Activated T-cell treated with anti-CD3 and anti-CD28 coated beads for 24 hours (primary cell): ENCODE data around the gene CRX.
"Not testable (repeated sequence)": the region's sequence is repeated elsewhere in the genome, so short reads cannot be mapped to it uniquely, and the experiment has no call there.

Experiments used
- DNase-seq: peaks from one replicate; pipeline ENCODE4 v3.0.0-alpha.2; 2020; ENCODE audit warnings: low read depth

CRX gene

DNA sequence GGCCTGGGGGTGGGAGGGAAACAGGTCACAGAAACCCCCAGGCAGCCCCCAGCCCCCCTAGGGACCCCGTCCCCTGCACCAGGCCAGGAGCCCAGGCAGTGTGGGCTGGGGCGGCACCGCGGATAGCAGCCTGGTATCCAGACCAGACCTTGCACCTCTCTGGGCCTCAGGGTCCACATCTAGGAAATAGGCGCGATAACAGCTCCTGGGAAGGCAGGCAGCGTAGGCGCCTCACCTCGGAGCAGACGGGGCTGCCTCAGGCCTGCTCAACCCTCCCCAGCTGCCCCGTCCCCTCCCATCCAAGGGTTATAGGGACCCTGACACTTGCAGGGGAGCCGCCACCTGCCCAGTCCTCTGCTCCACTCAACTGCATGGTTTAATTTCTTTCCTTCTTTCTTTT, 18.1 kb upstream of the CRX start:
- DNase-seq = not testable (repeated sequence)

DNA sequence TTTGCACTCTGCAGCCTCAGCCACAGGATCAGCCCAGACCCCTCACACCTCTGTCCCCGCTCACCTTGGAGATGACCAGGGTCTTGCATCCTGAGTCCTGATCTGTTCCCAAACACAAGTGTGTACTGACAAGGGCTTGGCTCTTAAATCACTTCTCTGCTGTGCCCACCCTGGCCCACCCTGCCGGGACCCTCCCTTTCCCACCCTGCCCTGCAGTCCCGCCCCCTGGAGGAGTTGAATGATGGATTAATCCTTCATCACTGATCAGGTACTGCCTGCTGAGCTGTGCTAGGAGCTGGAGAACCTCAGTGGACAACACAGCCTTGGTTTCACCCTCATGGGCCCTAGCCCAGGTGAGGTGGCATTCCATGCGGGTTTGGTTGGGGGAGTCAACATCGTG, 17.3 kb upstream of the CRX start, which contains the start of gene TPRX1:
TSS of gene TPRX1 (minus strand) at position 101 of the 400 bp plus-strand sequence. CDS start at position 89, 12 bp downstream.
- DNase-seq = not testable (repeated sequence)

DNA sequence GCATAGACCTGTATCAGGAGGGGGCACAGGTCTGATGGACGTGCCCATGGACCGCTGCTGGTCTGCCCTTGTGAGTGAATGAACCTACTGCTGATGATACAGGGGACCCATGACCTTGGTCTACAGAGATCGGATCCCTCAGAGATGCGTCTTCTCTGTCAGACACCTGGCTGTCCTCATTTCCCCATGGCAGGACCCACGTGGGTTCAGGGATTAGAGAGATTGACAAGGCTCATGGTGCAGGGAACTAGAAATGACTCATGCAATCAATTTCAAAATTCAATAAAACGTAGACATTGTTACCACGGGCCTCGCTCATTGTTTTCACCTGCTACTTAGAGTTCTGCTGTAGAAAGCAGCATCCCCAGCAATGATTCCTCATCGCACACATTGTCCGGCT, 16.4 kb upstream of the CRX start:
- no peak for DNase-seq

DNA sequence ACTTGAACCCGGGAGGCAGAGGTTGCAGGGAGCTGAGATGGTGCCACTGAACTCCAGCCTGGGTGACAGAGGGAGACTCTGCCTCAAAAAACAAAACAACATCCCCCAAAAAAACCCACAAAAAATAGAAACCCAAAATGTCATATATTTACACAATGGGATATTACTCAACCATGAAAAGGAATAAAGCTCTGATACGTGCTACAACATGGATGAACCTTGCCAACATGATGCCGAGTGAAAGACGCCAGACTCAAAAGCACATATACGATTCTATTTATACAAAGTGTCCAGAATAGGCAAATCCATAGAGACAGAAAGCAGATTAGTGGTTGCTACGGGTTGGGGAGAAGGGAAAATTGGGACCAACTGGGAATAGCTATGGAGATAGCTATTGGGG, 15.3 kb upstream of the CRX start:
- no peak for DNase-seq

DNA sequence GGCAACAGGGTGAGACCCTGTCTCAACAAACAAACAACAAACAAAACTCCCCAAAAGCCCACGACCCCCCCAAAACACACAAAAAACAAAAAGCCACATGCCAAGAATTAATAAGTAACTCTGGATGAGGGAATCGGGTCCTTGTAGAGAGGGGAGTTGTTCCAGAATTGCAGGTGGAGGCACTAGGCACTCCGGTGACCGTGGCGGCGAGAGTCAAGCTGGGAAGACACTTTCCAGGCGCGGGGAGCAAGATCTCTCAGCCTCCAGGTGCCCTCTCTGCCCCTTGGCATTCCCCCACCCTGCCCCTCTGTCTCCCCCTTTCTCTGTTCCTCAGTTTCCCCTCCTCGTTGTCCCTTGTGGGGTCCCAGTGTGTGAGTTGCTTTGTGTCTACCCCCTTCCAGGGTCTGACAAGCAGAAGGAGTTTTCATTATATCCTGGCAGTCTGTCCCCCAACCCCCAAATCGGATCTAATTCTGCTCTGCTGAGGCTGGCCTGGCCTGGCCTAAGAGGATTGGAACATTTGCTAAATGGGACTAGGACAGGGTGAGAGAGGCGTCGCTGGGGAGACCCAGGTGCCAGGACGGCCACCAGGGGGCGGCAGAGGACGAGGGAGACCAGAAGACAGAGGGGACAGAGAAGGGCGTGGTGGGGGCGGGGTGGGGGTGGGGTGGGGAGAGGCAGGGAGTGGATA, 8.3 kb upstream of the CRX start:
- peak; percentile 68 for DNase-seq

DNA sequence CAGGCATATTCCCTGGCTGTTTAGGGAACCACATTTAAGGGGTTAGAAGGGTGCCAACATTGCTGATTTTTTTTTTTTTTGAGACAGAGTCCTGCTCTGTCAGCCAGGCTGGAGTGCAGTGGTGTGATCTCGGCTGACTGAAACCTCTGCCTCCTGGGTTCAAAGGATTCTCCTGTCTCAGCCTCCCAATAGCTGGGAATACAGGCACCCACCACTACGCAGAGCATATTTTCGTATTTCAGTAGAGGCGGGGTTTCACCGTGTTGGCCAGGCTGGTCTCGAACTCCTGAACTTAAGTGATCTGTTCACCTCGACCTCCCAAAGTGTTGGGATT, 7.8 kb upstream of the CRX start:
- no peak for DNase-seq

DNA sequence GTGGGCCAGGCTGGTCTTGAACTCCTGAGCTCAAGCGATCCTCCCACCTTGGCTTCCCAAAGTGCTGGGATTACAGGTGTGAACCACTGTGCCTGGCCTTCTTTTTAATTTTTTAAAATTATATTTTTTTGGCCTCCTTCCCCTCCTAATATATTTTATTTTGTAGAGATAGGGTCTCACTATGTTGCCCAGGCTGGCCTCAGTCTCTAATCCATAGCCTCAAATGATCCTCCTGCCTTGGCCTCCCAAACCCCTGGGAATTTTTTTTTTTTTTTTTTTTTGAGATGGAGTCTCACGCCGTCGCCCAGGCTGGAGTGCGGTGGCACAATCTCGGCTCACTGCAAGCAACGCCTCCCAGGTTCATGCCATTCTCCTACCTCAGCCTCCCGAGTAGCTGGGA, 5.5 kb upstream of the CRX start:
- DNase-seq = not testable (repeated sequence)

DNA sequence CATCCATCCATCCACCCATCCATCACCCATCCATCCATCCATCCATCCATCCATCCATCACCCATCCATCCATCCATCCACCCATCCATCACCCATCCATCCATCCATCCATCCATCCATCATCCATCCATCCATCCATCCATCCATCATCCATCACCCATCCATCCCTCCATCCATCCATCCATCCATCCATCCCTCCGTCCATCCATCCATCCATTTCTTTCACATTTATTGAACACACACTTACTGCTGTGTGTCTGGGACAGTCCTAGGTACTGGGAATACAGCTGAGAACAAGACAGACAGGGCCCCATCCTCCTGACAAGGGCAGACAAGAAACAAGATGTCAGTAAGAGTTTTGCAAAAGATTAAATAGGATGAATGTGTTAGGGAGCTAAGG, 3.5 kb upstream of the CRX start:
- not testable (repeated sequence) for DNase-seq

DNA sequence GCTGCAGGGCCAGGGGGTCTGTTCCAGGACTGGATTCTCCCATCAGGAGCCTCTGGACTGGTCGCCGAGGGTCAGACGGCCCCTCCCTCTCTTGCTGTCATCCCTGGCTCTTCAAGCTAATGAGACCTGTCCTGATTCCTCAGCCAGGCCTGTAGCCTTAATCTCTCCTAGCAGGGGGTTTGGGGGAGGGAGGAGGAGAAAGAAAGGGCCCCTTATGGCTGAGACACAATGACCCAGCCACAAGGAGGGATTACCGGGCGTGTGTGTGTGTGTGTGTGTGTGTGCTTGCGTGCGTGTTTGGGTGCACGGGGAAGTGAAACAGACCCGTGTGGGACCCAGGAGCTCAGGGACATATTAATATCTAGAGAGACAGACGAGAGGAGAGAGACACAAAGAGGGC, 1.9 kb upstream of the CRX start:
- DNase-seq = no peak

DNA sequence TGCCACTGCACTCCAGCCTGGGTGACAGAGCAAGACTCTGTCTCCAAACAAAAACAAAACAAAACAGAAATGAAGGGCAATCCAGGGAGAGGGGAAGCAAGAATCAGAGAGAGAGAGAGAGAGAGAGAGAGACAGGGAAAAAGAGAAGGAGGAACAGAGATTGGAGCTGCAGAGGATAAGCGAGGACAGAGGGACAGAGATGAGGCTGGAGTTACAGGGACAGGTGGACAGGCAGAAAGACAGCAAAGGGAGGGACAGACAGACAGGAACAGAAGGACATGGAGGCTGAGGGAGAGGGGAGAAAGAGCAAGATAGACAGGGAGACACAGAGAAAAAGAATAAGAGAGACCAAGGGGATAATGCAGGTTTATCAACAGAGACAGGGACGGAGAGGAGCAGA, 1.3 kb upstream of the CRX start:
- DNase-seq = no peak

DNA sequence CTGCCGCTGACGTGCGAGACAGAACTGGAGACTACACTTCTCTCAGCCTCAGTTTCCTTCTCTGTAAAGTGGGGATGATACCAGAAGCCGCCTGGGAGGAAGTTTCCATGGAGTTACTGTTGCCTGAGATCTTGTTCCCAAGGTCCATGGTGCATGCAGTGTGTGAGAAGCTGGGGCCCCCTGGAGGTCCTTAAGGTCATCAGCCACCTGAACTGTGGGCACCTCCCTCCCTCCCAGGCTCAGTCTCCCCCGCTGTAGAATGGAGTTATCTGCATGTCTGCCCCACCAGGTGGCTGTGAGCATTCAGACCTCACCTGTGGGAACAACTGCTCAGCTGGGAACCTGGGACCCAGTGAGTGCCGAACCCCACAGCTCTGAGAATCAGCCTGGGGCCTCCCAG, 2.7 kb downstream of the CRX start:
- no peak for DNase-seq

DNA sequence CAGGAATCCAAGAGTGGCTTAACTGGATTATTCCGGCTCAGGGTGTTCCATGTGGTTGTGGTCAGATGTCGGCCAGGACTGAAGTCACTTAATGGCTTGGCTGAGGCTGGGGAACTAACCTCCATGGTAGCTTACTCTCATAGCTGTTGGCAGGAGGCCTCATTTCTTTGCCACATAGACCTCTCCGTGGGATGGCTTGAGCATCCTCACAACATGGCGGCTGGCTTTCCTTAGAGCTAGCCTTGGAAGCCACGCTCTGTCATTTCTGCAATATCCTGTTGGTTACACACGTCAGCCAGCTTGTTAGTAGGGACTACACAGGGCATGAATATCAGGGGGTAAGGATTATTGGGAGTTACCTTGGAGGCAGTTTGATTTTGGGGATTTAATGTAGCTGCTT, 5.1 kb downstream of the CRX start:
- no peak for DNase-seq

DNA sequence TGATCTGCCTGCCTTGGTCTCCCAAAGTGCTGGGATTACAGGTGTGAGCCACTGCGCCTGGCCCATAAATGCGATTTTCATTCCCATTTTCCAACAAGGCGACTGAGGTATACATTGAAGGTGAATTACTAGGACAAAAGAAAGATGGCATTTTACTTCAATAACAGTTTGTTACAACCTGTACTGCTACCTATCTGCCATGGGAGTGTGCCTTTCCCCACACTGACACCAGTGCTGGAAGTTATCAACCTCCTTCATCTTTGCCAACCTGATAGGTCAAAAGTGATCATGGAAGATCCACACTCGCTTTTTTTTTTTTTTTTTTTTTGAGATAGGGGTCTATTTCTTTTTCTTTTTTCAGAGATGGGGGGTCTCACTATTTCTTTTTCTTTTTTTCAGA, 11.0 kb downstream of the CRX start:
- no peak for DNase-seq

DNA sequence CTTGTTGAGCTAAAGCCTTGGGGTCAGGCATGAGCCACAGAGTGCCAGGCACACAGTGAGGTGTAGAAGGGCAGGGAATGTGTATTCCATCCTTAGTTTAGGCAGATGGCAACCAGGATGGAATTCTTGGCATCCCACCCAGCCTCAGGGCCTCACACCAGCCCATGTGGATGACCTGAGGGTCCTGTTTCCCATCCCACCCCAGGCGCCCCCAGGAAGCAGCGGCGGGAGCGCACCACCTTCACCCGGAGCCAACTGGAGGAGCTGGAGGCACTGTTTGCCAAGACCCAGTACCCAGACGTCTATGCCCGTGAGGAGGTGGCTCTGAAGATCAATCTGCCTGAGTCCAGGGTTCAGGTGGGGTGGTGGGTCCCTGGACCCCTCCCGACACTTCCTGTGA, 14.3 kb downstream of the CRX start:
- DNase-seq = no peak

DNA sequence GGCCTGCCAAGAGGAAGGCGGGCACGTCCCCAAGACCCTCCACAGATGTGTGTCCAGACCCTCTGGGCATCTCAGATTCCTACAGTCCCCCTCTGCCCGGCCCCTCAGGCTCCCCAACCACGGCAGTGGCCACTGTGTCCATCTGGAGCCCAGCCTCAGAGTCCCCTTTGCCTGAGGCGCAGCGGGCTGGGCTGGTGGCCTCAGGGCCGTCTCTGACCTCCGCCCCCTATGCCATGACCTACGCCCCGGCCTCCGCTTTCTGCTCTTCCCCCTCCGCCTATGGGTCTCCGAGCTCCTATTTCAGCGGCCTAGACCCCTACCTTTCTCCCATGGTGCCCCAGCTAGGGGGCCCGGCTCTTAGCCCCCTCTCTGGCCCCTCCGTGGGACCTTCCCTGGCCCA, 17.7 kb downstream of the CRX start:
- DNase-seq = no peak

DNA sequence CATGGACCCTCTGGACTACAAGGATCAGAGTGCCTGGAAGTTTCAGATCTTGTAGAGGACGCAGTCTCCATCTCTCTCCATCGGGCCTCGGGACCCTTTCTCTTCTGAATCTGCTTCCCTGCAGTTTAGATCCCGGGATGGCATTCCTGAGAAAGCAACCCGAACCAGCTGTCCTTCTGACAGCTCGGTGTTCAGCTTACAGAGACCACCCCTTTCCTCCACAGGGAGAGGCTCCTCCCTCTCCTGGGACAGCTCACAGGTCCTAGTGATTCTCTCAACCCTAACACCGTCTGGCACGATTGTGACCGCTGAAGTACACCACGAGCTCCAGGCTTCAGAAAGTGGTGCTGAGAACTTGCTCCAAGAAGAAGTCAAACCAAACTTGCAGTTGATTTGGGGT, 18.2 kb downstream of the CRX start:
- DNase-seq = no peak

DNA sequence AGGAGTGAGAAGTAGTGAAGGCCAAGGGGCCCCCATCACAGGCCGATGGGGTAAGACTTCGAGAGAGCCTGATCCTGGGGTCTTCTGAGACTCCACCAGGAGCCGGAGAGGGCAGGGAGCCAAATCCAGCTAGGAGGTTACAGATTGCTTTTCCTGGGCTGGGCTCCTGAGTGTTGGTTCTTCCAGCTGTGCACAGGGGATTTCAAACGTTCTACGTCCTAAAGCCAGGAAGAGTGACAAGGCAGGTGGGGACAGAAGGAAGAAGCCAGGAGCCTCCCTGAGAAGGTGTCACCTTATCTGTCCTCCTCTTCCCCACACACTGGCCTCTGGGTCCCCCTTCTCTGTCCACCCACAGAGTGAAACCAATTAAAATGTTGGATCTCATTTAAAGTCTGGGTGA, 21.2 kb downstream of the CRX start:
- DNase-seq = no peak

DNA sequence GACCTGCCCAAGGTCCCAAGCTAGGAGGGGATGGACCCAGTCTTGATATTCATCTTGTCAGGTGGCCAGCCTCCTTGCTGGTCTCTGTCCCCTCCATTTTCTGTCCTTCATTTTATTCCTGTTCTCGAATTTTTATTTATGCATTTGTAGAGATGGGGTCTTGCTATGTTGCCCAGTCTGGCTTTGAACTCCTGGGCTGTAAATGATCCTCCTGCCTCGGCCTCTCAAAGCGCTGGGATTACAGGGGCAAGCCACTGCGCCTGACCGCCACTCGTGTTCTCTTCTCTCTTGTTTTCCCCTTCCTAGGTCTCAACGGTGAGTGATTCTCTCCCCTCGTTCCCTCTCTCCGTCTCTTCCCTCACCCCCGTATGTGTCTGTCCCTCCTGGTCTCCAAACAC, 26.7 kb downstream of the CRX start:
- no peak for DNase-seq

DNA sequence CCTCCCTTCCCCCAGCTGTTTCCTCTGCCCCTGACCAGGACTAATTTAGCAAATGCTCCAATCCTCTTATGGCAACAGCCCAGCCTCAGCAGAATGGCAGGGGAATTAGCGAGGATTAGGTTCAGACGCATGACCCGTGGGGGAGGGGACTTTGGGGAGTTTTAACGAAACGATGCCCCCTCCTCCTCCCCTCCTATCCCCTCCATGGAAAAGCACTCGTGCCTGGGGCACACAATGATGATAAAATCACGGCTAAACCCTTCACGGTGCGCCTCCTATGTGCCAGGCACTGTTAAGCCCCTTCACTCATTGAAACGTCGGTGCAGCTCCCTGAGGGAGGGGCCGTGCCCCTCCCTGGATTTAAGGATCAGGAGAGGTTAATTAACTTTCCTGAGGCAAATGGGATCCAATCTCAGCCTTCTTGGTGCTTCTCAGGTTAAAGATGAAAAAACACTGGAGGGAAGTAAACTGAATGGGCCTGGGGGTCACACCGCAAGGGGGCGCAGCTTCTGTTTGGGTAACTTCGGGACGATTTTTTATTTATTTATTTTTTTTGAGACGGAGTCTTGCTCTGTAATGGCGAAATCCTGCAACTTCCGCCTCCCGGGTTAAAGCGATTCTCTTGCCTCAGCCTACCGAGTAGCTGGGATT, 27.2 kb downstream of the CRX start:
- no peak for DNase-seq

DNA sequence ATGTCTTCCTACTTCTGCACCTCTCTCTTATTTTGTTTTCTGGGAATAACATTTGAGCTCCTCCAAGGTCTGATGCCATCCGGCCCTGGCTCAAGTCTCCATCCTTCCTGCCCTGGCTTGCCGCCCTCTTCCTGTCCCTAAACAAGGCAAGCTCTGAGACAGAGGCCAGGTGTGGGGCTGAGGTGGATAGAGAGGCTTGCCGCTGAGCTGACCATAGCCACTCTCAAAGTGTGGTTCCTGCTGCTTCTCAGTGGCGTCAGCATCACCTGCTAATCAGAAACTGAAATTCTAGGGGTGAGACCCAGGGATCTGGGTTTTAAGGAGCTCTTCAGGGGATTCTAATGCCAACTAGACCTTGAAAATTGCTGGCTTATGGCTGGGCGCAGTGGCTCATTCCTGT, 31.3 kb downstream of the CRX start:
- DNase-seq = no peak

DNA sequence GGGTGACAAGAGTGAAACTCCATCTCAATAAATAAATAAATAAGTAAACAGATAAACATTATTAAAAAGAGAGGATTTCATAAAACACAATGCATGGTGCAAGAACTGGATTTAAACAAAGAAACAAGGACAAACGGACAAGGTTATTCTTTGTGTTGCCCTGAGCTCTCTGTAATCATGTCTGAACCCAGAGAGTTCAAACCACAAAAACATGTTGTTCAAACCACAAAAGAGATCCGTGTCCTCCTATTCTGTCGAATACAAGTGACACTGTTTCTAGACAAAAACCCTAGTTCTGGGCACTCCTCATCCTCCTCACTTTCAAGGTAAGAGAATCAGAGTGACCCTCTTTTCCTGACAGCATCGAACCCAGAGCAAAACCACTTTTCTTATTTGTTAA, 32.7 kb downstream of the CRX start:
- no peak for DNase-seq

DNA sequence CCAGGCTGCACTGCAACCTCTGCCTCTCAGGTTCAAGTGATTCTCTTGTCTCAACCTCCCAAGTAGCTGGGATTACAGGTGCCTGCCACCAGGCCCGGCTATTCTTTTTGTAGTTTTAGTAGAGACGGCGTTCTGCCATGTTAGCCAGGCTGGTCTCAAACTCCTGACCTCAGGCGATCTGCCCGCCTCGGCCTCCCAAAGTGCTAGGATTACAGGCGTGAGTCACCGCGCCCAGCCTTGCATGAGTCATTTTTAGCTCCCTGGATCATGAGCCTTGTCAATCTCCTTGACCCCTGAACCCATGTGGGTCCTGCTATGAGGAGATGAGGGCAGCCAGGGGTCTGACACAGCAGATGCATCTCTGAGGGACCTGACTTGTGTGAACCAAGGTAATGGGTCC, 36.5 kb downstream of the CRX start:
- not testable (repeated sequence) for DNase-seq

DNA sequence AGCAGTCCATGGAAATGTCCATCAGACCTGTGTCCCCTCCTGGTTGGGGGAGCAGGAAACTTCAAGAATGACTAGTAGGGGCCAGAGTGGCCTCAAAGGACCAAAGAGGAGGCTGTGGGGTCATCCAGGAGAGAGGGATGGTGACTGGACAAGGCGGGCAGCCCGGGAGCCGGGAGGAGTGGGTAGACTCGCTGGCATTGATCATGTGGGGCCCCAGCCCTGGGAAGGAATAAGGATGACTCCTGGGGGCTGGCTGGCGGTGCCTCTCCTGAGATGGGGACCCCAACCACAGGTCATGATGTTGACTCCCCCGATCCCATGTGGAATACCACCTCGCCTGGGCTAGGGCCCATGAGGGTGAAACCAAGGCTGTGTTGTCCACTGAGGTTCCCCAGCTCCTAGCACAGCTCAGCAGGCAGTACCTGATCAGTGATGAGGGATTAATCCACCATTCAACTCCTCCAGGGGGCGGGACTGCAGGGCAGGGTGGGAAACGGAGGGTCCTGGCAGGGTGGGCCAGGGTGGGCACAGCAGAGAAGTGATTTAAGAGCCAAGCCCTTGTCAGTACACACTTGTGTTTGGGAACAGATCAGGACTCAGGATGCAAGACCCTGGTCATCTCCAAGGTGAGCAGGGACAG, 37.0 kb downstream of the CRX start, which contains the start of gene TPRX2:
TSS of gene TPRX2 (plus strand) at position 590 of the 640 bp plus-strand sequence. CDS start at position 602, 12 bp downstream.
- not testable (repeated sequence) for DNase-seq

DNA sequence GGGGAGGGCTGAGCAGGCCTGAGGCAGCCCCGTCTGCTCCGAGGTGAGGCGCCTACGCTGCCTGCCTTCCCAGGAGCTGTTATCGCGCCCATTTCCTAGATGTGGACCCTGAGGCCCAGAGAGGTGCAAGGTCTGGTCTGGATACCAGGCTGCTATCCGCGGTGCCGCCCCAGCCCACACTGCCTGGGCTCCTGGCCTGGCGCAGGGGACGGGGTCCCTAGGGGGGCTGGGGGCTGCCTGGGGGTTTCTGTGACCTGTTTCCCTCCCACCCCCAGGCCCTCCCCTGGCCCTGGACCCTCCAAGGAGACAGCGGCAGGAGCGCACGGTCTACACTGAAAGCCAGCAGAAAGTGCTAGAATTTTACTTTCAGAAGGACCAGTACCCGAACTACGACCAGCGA, 38.1 kb downstream of the CRX start:
- not testable (repeated sequence) for DNase-seq
